Esophagus muscularis mucosa (tissue), 4 donors: ENCODE measurements around the gene TACC2. TPM values are rescaled to one million over a fixed set of nuclear protein-coding genes. Genes with fewer than 3 reads are reported as not detected.

Experiments
- DNase-seq: peaks from one replicate; pipeline ENCODE4 v3.0.0-alpha.2; 2017; ENCODE audit errors: extremely low spot score
- H3K27ac ChIP-seq, 4 donors: fragments of 200-600 bp; sonication (generic); replicated peaks in 1 of 4; 1 replicate in 3 of 4; 2 replicates in 1 of 4; pipeline ENCODE4 v1.5.1; 2016 to 2019; ENCODE audit warnings: mild to moderate bottlenecking in 1 of 4
- H3K27me3 ChIP-seq, 4 donors: fragments of 200-600 bp; sonication (generic); one replicate each; pipeline versions ENCODE4 v1.5.1 to v1.6.0; 2016 to 2019
- H3K36me3 ChIP-seq, 4 donors: fragments of 200-600 bp; sonication (generic); one replicate each; pipeline ENCODE4 v1.5.1; 2016 to 2019
- H3K4me1 ChIP-seq, 4 donors: fragments of 200-600 bp; sonication (generic); one replicate each; pipeline ENCODE4 v1.5.1; 2016 to 2019
- H3K4me3 ChIP-seq, 4 donors: fragments of 200-600 bp; sonication (generic); 1 replicate in 2 of 4; 2 replicates in 2 of 4; pipeline ENCODE4 v1.5.1; 2016 to 2019; ENCODE audit warnings: mild to moderate bottlenecking in 4 of 4, moderate library complexity in 1 of 4
- H3K9me3 ChIP-seq, 4 donors: fragments of 200-600 bp; sonication (generic); 1 replicate in 3 of 4; 2 replicates in 1 of 4; pipeline ENCODE4 v1.5.1; 2016 to 2019
- CTCF ChIP-seq, 3 experiments: fragments of 200-600 bp in 2 of 3; fragments of 450-650 bp in 1 of 3; sonication (generic) in 2 of 3; IDR thresholded peaks; one replicate each; pipeline ENCODE4 v1.5.1; 2017 to 2019; ENCODE audit warnings: antibody characterized with exemption in 3 of 3, mild to moderate bottlenecking in 2 of 3, moderate library complexity in 1 of 3
- EP300 ChIP-seq: sonication (generic); formaldehyde crosslinking; IDR thresholded peaks from one replicate; pipeline ENCODE4 v1.6.1; 2017; ENCODE audit warnings: antibody characterized with exemption
- POLR2A ChIP-seq: fragments of 450-650 bp; IDR thresholded peaks from one replicate; pipeline ENCODE4 v1.6.1; 2017; ENCODE audit warnings: antibody characterized with exemption, moderate library complexity, mild to moderate bottlenecking, low read depth
- POLR2AphosphoS5 ChIP-seq, 2 donors: sonication (generic); formaldehyde crosslinking; IDR thresholded peaks; one replicate each; pipeline ENCODE4 v1.6.1; 2017; ENCODE audit warnings: antibody characterized with exemption in 2 of 2
- WGBS: methylation state at CpG from one replicate; pipeline ENCODE4 v1.1.5; 2018; 5-methylcytosine and 5-hydroxymethylcytosine counted together
- intact Hi-C: fragments of 100-400 bp; cut with DNase I; formaldehyde crosslinking; loops from one replicate; pipeline ENCODE4 v1.15.1; 2023
- total RNA-seq, 4 donors: library from RNA; depleted of rRNA; stranded (reverse); fragments of >200 nt; gene quantifications; one replicate each; pipeline versions ENCODE4 v1.1.0 to v1.2.1, GENCODE V29; 2016

TACC2 gene
- total RNA-seq, 4 donors from 2014 or later: 53.7 to 99.4 (median 75.6) TPM

GRCh38 chr10:122287570-122287969, 298.6 kb downstream of the TACC2 start:
- H3K27ac ChIP-seq: peak overlapping the region in 1 of 4 donors; percentile 30
- intact Hi-C loops: no loop called here
- TF ChIP-seq CTCF (IDR thresholded peaks at IDR 0.05) (no peak), POLR2A (no peak), EP300 (no peak), POLR2AphosphoS5 (IDR thresholded peaks at IDR 0.05) (no peak)
- H3K9me3 ChIP-seq: no peaks in the 10 kb centered on the region
- no peaks in the 10 kb centered on the region for H3K27me3 ChIP-seq
- WGBS: 54% methylated on average over 5 of the region's 5 CpGs
- H3K4me3 ChIP-seq: no peak overlapping the region
- DNase-seq: no peak
- no peaks in the 10 kb centered on the region for H3K36me3 ChIP-seq
- peaks cover 5 to 18% (median 13%) of the 10 kb centered on the region in 4 donors for H3K4me1 ChIP-seq

- Histone ChIP-seq H3K36me3 (no peaks in the 10 kb centered on the region), H3K4me3 (no peak overlapping the region), H3K27ac (no peak overlapping the region), H3K27me3 (no peaks in the 10 kb centered on the region), H3K9me3 (no peaks in the 10 kb centered on the region), H3K4me1 (peaks cover 5 to 14% (median 13%) of the 10 kb centered on the region in 4 donors)
- no peak for DNase-seq
- TF ChIP-seq CTCF (IDR thresholded peaks at IDR 0.05): no peak
- no peak for TF ChIP-seq POLR2AphosphoS5 (IDR thresholded peaks at IDR 0.05)
- TF ChIP-seq POLR2A: no peak
- no peak for TF ChIP-seq EP300
- intact Hi-C loops: no loop called here
- 76% methylated on average over 6 of the region's 6 CpGs for WGBS
Measured at GRCh38 chr10:122288262-122288661, 299.3 kb downstream of the TACC2 start.

GRCh38 chr10:122288917-122289316, 300.0 kb downstream of the TACC2 start:
- intact Hi-C loops: no loop called here
- H3K4me1 ChIP-seq: peaks cover 5 to 14% (median 13%) of the 10 kb centered on the region in 4 donors
- no peak overlapping the region for H3K4me3 ChIP-seq
- no peaks in the 10 kb centered on the region for H3K27me3 ChIP-seq
- no peak for DNase-seq
- H3K36me3 ChIP-seq: no peaks in the 10 kb centered on the region
- no peaks in the 10 kb centered on the region for H3K9me3 ChIP-seq
- H3K27ac ChIP-seq: no peak overlapping the region
- no peak for TF ChIP-seq POLR2A
- TF ChIP-seq EP300: no peak
- TF ChIP-seq POLR2AphosphoS5 (IDR thresholded peaks at IDR 0.05): no peak
- no peak for TF ChIP-seq CTCF (IDR thresholded peaks at IDR 0.05)
- 81% methylated on average over 3 of the region's 3 CpGs for WGBS

GRCh38 chr10:122290334-122290733, 301.4 kb downstream of the TACC2 start:
- 70% methylated on average over 4 of the region's 7 CpGs for WGBS
- intact Hi-C loops: no loop called here
- Histone ChIP-seq H3K9me3 (no peaks in the 10 kb centered on the region), H3K27me3 (no peaks in the 10 kb centered on the region), H3K4me1 (peaks cover 5 to 14% (median 13%) of the 10 kb centered on the region in 4 donors), H3K4me3 (no peak overlapping the region), H3K36me3 (no peaks in the 10 kb centered on the region), H3K27ac (no peak overlapping the region)
- TF ChIP-seq CTCF (IDR thresholded peaks at IDR 0.05) (no peak), EP300 (no peak), POLR2AphosphoS5 (IDR thresholded peaks at IDR 0.05) (no peak)
- no peak for DNase-seq

- no peak for DNase-seq
- intact Hi-C loops: no loop called here
- Histone ChIP-seq H3K27me3 (no peaks in the 10 kb centered on the region), H3K4me3 (no peak overlapping the region), H3K9me3 (no peaks in the 10 kb centered on the region), H3K27ac (no peak overlapping the region), H3K4me1 (peaks cover 5 to 14% (median 13%) of the 10 kb centered on the region in 4 donors), H3K36me3 (no peaks in the 10 kb centered on the region)
- TF ChIP-seq POLR2AphosphoS5 (IDR thresholded peaks at IDR 0.05) (no peak), CTCF (IDR thresholded peaks at IDR 0.05) (no peak), EP300 (no peak), POLR2A (no peak)
- 91% methylated on average over 12 of the region's 13 CpGs for WGBS
Measured at GRCh38 chr10:122290833-122291532, 302.0 kb downstream of the TACC2 start.
